Transverse colon (tissue), 4 donors: ENCODE results near the gene VGF.

Source experiments
- POLR2A ChIP-seq: fragments of 450-650 bp; IDR thresholded peaks from one replicate; pipeline ENCODE4 v1.6.1; 2016; ENCODE audit warnings: antibody characterized with exemption, mild to moderate bottlenecking, moderate library complexity
- POLR2AphosphoS5 ChIP-seq, 3 donors: sonication (generic); formaldehyde crosslinking; IDR thresholded peaks; one replicate each; pipeline ENCODE4 v1.6.1; 2016; ENCODE audit warnings: antibody characterized with exemption in 3 of 3
- TF ChIP-seq, protein P1 (sequence below), 5 experiments: fragments of 200-600 bp in 3 of 5; fragments of 450-650 bp in 2 of 5; sonication (generic) in 3 of 5; IDR thresholded peaks; 1 replicate in 2 of 5; 2 replicates in 3 of 5; pipeline ENCODE4 v1.5.1; 2016 to 2017; ENCODE audit warnings: antibody characterized with exemption in 5 of 5, inconsistent platforms in 3 of 5, mild to moderate bottlenecking in 2 of 5, moderate library complexity in 1 of 5

DNA sequence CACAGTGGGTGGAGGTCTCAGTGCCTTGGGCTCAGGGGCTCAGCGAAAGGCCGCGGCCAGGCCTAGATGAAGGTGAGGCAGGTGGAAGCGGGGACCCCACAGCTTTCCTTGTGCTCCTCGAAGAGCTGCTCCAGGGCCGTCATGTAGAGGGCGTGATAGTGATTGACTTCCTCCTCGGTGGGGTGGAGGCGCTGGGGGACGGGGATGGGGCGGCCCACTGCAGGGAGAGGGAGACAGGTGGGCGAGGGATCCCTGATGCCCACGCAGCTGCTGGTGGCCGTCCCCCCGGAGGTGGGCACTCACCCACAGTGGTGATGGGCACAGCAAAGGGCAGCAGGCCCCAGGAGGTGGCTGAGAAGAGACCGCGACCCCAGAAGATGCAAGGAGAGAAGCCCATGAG is 30.5 kb upstream of the VGF start:
- TF ChIP-seq, protein P1, sequence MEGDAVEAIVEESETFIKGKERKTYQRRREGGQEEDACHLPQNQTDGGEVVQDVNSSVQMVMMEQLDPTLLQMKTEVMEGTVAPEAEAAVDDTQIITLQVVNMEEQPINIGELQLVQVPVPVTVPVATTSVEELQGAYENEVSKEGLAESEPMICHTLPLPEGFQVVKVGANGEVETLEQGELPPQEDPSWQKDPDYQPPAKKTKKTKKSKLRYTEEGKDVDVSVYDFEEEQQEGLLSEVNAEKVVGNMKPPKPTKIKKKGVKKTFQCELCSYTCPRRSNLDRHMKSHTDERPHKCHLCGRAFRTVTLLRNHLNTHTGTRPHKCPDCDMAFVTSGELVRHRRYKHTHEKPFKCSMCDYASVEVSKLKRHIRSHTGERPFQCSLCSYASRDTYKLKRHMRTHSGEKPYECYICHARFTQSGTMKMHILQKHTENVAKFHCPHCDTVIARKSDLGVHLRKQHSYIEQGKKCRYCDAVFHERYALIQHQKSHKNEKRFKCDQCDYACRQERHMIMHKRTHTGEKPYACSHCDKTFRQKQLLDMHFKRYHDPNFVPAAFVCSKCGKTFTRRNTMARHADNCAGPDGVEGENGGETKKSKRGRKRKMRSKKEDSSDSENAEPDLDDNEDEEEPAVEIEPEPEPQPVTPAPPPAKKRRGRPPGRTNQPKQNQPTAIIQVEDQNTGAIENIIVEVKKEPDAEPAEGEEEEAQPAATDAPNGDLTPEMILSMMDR (IDR thresholded peaks at IDR 0.05): no peak
- TF ChIP-seq POLR2AphosphoS5 (IDR thresholded peaks at IDR 0.05) (no peak), POLR2A (no peak)
